GM06990 (cell line): Measurements from ENCODE around the gene CILP.
"Not testable (repeated sequence)": the region's sequence is repeated elsewhere in the genome, so short reads cannot be mapped to it uniquely, and the experiment has no call there.

Experiments
- DNase-seq: peaks from one replicate; pipeline ENCODE4 v3.0.0-alpha.2; 2011; ENCODE audit not compliant: insufficient read length; ENCODE audit errors: extremely low read depth
- H3K27me3 ChIP-seq: replicated peaks from 2 replicates; pipeline ENCODE4 v1.6.0; 2011; ENCODE audit warnings: low read length; ENCODE audit not compliant: control insufficient read depth, insufficient read depth
- H3K36me3 ChIP-seq: 2 replicates; pipeline ENCODE4 v1.5.1; 2011; ENCODE audit warnings: low read length; ENCODE audit not compliant: control insufficient read depth, insufficient read depth
- H3K4me3 ChIP-seq: replicated peaks from 2 replicates; pipeline ENCODE4 v1.5.1; 2011; ENCODE audit warnings: low read depth, mild to moderate bottlenecking, control low read depth, low read length
- CTCF ChIP-seq: IDR thresholded peaks from 2 replicates; pipeline ENCODE4 v1.5.1; 2011; ENCODE audit warnings: low read length, control low read depth, mild to moderate bottlenecking, inconsistent platforms; ENCODE audit not compliant: insufficient read depth, poor library complexity, severe bottlenecking

Gene CILP

GRCh38 chr15:65231306-65231705 is 20.0 kb upstream of the CILP start:
- no peak overlapping the region for H3K4me3 ChIP-seq
- no peaks in the 10 kb centered on the region for H3K36me3 ChIP-seq
- no peak for DNase-seq
- no peaks in the 10 kb centered on the region for H3K27me3 ChIP-seq
- no peak for TF ChIP-seq CTCF

GRCh38 chr15:65226901-65227300 is 15.6 kb upstream of the CILP start:
- H3K27me3 ChIP-seq, DNase-seq, H3K4me3 ChIP-seq, H3K36me3 ChIP-seq: not testable (repeated sequence)

- Histone ChIP-seq H3K27me3 (no peaks in the 10 kb centered on the region; the same call in 1 of the 2 replicates), H3K36me3 (no peaks in the 10 kb centered on the region), H3K4me3 (no peak overlapping the region)
- TF ChIP-seq CTCF = no peak
- DNase-seq = no peak
Observed at GRCh38 chr15:65226221-65226620, 14.9 kb upstream of the CILP start.

GRCh38 chr15:65223996-65224395 is 12.7 kb upstream of the CILP start:
- no peak for DNase-seq
- H3K27me3 ChIP-seq = no peaks in the 10 kb centered on the region; the same call in 1 of the 2 replicates
- TF ChIP-seq CTCF = no peak
- H3K36me3 ChIP-seq = no peaks in the 10 kb centered on the region
- no peak overlapping the region for H3K4me3 ChIP-seq

GRCh38 chr15:65222891-65223290 is 11.6 kb upstream of the CILP start:
- TF ChIP-seq CTCF = no peak
- DNase-seq = no peak
- Histone ChIP-seq H3K27me3 (no peaks in the 10 kb centered on the region; the same call in 1 of the 2 replicates), H3K36me3 (no peaks in the 10 kb centered on the region), H3K4me3 (no peak overlapping the region)

GRCh38 chr15:65221697-65222096 is 10.4 kb upstream of the CILP start:
- no peak for DNase-seq
- H3K27me3 ChIP-seq = no peaks in the 10 kb centered on the region; the same call in 1 of the 2 replicates
- TF ChIP-seq CTCF = no peak
- no peak overlapping the region for H3K4me3 ChIP-seq
- H3K36me3 ChIP-seq = no peaks in the 10 kb centered on the region
